HuH-7 (cell line): ENCODE measurements around the gene IGFBP7.
A peak's percentile ranks its signal among the peaks of the same experiment; 100 is the strongest.

ENCODE experiments used
- DNase-seq: peaks from one replicate; pipeline ENCODE4 v3.0.0; 2011; ENCODE audit warnings: low spot score

IGFBP7 gene

DNA sequence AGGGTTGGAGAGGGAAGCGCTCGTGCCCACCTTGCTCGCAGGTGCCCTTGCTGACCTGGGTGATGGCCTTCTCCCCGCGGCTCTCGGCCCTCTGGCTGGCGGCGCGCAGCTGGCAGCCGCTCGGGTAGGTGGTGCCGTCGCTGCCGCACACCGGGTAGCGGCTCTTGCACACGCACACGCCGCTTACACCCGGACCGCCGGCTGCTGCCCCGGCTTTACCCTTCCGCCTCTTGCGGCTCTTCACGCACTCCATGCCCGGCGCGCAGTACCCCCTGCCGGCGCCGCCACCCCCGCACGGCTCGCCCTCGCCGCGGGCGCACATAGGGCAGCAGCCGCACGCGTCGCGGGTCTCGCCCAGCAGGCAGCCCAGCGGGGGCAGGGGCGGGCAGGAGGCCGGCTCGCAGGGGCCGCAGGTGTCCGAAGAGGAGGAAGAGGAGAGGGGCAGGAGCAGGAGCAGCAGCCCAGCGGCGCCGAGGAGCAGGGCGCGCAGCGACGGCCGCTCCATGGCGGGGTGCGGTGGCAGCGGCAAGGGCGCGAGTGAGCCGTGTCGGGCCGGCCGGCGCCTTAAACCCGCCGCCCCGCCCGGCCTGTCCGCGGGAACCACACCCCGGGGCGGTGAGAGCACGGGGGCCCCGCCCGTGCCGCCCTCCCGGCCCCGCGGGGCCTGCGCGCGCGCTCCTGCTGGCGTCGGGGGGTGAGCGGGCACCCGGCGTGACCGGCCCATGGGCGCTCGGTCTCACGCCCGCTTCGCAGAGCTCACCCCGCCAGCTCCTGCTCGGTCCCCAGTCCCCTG lies at the start of gene IGFBP7:
IGFBP7 (minus strand) TSS at position 539 of the 793 bp plus-strand sequence; CDS start at position 505, 34 bp downstream.
- peak; percentile 51 for DNase-seq

DNA sequence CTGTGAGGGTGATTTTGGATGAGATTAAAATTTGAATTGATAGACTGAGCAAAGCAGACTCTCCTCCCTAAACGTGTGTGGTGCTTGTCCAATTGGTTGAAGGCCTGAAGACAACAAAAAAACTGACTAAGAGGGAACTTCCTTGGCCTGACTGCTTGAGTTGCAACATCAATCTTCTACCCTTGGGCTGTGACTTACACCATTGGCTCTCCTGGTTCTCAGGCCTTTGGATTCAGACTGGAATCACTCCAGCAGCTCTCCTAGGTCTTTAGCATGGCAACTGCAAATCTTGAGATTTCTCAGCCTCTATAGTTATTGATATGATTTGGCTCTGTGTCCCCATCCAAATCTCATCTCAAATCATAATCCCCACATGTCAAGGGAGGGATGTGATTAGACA lies 49.7 kb upstream of the IGFBP7 start:
- DNase-seq = no peak

DNA sequence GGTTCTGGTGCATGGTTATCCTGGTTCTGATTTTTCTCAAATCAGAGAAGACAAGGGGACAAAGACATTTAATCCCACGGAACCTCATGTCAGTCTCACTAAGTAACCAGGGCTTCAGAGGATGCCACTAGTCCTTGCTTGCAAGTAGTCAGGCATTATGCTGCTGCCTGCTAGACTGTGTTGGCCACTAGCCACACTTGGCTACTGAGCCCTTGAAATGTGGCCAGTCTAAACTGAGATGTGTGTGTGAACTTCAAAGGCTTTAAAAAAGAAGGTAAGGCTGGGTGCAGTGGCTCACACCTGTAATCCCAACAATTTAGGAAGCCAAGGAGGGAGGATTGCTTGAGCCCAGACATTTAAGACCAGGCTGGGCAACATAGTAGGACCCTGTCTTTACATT lies 48.6 kb upstream of the IGFBP7 start:
- no peak for DNase-seq

DNA sequence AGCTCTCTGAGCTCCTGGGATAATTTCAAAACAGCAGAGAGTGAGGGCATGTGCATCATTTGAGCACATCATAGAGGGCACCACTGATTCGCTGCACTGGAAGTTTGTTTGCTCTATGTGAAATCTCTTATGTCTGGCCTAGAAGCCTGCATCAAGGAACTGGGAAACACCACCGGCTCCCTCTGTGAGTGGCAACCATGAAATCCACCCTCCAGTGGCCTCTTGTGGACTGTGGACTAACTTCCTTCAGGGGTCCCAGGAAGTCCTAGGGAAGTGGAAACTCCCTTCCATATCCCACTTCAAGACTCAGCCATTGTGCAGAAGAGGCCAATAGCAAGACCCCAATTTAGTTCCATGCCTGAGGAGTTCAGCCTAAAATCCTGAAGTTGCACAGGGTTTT lies 48.0 kb upstream of the IGFBP7 start:
- no peak for DNase-seq

GRCh38 chr4:57157596-57158137 lies 47.5 kb upstream of the IGFBP7 start:
- DNase-seq = no peak

DNA sequence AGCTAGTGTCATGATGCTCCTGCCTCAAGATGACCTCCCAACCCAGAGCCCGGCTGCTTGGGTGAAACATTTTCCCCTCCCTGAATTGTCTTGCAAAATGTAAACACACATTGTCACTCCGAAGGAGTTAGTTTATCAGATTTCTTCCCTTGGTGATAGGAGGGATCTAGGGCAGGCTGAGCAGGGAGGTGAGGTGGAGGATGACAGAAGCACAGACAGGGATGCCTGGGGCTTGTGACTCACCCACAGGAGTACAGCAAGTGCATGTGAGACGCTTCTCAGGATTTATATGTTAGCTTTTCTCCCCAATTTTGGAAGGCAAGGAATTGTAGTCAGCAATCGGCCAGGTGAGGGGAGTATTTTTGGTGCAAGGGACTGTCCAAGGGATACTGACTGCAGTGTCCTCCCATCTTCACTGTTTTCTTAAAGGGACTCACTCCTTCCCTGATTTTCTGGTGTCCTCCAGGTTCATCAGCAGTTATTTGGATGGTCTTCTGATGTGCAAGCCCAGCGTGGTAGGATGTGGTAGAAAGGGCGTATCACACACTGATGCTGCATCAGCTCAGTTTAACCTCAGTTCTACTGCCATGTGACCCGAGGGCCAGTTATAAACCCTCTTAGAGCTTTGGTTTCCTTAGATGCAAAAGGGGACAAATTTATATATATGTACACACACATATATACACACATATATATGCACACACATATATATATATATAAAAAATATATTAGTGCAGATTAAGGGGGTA lies 46.2 kb upstream of the IGFBP7 start:
- no peak for DNase-seq

GRCh38 chr4:57154926-57155325 lies 44.7 kb upstream of the IGFBP7 start:
- no peak for DNase-seq

DNA sequence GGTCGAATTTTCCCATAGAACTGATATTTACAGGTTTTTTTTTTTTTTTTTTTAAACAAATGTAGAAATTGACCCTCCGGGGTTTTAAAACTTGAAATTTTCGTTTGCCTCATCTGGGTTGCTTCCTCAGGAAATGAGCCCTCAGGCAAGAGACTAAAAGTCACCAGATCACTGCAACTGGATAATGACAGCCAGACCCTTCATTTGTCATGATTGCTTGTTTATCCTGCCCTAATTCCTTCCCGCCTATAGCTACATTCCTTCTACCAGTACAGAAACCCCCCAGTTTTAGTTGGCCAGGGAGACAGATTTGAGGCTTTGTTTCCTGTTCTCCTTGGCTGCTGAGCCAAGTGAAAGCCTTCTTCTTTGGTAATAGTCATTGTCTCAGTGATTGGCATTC lies 44.0 kb upstream of the IGFBP7 start:
- DNase-seq = no peak

DNA sequence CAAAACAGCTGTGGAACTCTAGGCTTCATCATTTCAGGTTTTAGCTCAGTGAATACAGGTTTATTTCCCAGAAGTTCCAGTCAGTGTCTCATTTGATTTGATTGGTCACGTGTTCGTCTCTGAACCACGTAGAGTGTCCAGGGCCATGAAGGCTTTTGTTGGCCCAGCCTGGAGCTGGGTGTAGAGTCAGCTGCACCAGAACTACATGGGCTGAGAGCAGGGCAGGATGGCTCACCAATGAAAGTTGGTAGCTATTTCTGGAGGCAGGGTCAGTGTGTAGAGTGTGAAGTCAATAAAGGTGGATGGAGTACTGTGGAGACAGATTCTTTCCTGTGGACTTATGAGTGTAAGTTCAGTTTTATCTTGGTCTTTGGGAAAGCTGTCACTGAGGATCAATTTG lies 43.0 kb upstream of the IGFBP7 start:
- no peak for DNase-seq

DNA sequence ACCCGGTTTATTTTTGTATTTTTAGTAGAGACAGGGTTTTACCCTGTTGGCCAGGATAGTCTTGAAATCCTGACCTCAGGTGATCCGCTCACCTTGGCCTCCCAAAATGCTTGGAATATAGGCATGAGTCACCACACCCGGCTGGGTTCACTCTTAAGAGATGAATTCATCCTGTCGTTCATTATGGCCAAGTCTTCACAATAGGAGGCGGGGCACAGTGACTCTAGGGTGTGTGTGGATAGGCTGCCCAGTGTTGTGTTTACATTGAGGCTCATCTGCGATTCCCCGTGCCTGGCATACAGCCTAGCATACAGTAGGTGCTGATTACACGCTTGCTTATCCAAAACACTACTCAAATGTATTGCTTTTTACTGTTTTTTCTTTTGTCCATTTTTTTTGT lies 41.3 kb upstream of the IGFBP7 start:
- no peak for DNase-seq

- no peak for DNase-seq
Measured at GRCh38 chr4:57149833-57150232, 39.6 kb upstream of the IGFBP7 start.

DNA sequence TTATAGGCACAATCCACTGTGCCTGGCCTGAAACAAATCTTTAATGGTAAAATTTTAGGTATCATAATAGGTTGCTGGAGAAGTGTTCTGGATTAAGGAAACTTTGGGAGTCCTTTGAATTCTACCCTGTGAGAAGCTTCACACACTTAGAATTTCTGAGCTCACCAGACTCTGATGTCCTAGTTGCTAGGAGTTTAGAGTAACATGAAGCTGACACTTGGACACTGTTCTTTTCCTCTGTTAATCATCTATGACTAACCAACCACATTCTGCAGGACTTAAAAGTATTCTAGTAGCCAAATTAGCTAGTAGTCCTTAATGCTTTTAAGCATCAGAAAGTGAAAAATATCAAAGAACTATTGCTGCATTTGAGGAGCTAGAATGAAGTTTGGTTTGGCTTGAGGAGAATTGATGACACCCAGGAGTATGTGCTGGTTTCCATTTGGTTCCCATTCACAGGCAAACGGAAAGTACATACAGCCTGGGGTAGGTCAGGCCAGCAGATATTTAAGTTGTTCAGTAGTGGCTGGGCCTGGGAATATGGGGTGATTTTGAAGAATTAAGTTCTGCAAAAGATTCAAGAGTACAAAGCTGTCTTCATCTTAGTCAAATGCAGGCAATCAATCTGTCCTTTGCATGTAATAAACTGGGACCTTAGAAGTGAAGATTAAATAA lies 38.8 kb upstream of the IGFBP7 start:
- DNase-seq = no peak

GRCh38 chr4:57148177-57148576 lies 38.0 kb upstream of the IGFBP7 start:
- DNase-seq = no peak

DNA sequence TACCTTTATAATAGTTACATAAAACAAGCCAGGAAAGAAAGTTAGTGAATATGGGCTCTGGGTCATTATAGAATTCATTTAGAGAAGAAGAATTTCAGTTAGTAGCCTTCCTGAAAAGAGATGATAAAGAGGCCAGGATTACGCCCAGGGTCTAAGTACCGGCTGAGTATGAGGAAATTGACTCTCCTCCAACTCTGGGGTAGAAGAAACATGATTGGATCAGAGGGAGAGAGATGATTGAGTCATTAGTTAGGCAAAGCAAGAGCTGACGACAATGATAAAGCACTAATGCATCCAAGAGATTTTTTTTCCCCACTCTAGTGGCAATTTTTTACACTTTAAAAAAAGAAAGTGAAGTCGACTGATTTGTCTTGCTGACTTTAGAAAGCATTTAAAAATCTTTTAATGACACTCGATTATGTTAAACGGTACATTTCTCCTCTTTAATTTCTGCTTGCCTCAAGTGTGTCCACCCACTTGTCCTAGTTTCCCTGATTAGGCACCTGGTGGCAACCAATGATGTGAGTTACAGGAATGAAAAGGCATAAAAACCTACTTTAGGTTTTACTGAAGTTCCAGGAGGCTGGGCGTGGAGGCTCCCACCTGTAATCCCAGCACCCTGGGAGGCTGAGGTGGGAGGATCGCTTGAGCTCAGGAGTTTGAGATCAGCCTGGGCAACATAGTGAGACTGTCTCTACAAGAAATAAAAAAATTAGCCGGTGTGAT lies 37.3 kb upstream of the IGFBP7 start:
- no peak for DNase-seq

GRCh38 chr4:57146444-57146843 lies 36.3 kb upstream of the IGFBP7 start:
- no peak for DNase-seq

GRCh38 chr4:57144466-57144865 lies 34.3 kb upstream of the IGFBP7 start:
- DNase-seq = no peak

GRCh38 chr4:57139783-57140182 lies 29.6 kb upstream of the IGFBP7 start:
- DNase-seq = no peak

DNA sequence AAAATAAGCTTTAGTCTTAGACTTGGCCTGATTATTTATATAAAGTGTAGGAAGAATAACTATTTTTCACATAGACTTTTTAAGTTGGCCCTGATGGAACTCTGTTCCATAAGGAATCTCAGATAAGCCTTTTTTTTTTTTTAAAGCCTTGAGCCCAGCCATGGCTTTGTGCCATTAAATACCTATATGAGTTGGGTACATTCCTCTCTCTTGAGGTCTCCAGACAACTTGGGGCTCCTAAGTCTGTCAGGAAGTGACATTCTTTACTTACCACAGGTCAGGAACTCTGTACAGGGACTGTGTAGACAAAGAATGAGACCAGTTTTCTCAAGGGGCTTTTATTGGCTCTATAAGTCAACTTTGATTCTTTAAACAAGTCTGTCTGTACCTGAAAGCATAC lies 27.1 kb upstream of the IGFBP7 start:
- DNase-seq = no peak

GRCh38 chr4:57136281-57136680 lies 26.1 kb upstream of the IGFBP7 start:
- no peak for DNase-seq

DNA sequence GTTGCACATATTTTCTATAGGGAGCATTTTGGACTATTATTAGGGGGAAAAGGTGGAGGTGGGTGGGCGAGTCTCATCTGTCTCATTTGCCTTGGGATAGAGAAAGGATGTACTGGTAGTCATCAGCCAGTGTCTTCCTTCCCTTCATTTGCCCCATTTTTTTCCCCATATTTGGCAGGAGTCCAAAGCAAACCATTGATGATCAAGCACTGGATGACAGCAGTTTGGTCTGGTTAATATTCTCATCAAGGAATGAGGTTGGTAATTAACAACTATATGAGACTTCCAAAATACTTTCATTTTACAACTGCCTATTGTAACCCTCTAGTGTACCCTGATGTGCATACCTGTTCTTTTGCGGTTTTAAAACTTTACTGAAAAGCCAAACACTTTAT lies 22.6 kb upstream of the IGFBP7 start:
- DNase-seq = no peak

DNA sequence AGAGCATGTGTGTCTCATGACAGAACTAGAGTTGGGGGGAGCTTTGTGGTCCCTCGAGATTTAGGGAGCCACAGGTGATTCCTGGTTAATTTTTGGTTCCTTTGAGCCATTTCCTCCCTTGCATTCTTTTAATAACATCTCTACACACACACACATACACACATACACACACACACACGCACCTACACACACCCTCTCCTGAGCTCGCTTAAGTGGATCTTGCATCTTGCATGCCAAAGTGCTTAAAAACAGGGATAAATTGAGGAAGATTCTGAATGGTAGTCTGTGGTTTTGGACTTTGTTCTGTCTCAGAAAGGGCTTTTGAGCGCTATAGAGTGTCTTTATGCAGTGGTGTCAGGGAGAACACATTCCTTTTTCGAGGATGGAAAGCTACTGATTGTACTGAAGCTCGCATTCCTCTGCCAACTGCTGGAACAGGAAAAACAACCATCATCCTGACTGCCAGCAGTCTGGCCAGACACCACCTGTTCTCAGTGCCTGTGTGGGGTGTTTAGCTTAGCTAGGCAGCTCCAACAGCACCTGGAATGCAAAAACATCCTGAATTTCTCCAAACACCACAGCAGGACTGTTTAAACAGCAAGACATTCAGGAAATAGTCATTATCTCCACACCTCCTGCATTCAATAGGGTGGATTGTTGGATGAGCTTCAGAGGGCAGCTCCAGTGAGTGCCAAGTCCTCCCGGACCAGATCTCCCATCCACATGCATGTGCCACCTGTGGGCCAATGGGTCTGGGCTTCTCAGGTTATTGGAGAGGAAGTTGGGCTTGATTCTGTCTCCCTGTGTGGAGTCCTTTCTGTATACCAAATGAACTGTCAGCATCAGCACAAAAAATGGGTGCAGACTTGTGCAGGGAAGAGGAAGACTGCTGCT lies 21.9 kb upstream of the IGFBP7 start:
- no peak for DNase-seq
